Upper lobe of right lung (tissue), 1 donor: ENCODE results near the gene PYDC2. TPM values are rescaled to one million over a fixed set of nuclear protein-coding genes. Genes with fewer than 3 reads are reported as not detected.
A peak's percentile ranks its signal among the peaks of the same experiment; 100 is the strongest.

Source experiments
- ATAC-seq: fragments of 200-7000 bp; cut with Tn5 transposase; one replicate; pipeline ENCODE4 v1.9.1; 2020; ENCODE audit warnings: mild to moderate bottlenecking, moderate library complexity
- DNase-seq: peaks from one replicate; pipeline ENCODE4 v3.0.0-alpha.2; 2020
- H3K27ac ChIP-seq: fragments of 200-600 bp; one replicate; pipeline ENCODE4 v1.8.0; 2022
- H3K27me3 ChIP-seq: fragments of 200-600 bp; one replicate; pipeline ENCODE4 v1.8.0; 2022; ENCODE audit warnings: mild to moderate bottlenecking
- H3K36me3 ChIP-seq: fragments of 200-600 bp; one replicate; pipeline ENCODE4 v1.8.0; 2022
- H3K4me1 ChIP-seq: fragments of 200-600 bp; one replicate; pipeline ENCODE4 v1.8.0; 2022
- H3K4me3 ChIP-seq: fragments of 200-600 bp; one replicate; pipeline ENCODE4 v1.8.0; 2022; ENCODE audit warnings: mild to moderate bottlenecking
- H3K9me3 ChIP-seq: fragments of 200-600 bp; one replicate; pipeline ENCODE4 v1.8.0; 2022
- intact Hi-C: fragments of 100-400 bp; cut with DNase I; formaldehyde crosslinking; loops from one replicate; pipeline ENCODE4 v1.11.0; 2022
- total RNA-seq: library from RNA; stranded (reverse); fragmentation: NEBNext Ultra II Directional; extraction: Animal tissue kit (Norgen Biotek cat#: 25700); gene quantifications from one replicate; pipeline ENCODE4 v1.2.1, GENCODE V29; 2021
- TF ChIP-seq, protein P1 (sequence below): fragments of 200-600 bp; IDR thresholded peaks from one replicate; pipeline ENCODE4 v1.8.0; 2022; ENCODE audit warnings: antibody characterized with exemption
- donor health status: DM: no; HTN: yes; CAD: no; lungs with severe emphysema.

The PYDC2 gene
- total RNA-seq, 1 donor from 2014 or later, result not detected

- no peak overlapping the region for H3K27ac ChIP-seq
- intact Hi-C loops, result no loop called here
- H3K9me3 ChIP-seq, result no peaks in the 10 kb centered on the region
- H3K4me3 ChIP-seq, result no peak overlapping the region
- TF ChIP-seq, protein P1, sequence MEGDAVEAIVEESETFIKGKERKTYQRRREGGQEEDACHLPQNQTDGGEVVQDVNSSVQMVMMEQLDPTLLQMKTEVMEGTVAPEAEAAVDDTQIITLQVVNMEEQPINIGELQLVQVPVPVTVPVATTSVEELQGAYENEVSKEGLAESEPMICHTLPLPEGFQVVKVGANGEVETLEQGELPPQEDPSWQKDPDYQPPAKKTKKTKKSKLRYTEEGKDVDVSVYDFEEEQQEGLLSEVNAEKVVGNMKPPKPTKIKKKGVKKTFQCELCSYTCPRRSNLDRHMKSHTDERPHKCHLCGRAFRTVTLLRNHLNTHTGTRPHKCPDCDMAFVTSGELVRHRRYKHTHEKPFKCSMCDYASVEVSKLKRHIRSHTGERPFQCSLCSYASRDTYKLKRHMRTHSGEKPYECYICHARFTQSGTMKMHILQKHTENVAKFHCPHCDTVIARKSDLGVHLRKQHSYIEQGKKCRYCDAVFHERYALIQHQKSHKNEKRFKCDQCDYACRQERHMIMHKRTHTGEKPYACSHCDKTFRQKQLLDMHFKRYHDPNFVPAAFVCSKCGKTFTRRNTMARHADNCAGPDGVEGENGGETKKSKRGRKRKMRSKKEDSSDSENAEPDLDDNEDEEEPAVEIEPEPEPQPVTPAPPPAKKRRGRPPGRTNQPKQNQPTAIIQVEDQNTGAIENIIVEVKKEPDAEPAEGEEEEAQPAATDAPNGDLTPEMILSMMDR, result no peak
- no peaks in the 10 kb centered on the region for H3K27me3 ChIP-seq
- DNase-seq, result no peak
- no peaks in the 10 kb centered on the region for H3K36me3 ChIP-seq
- no peak for ATAC-seq
- no peaks in the 10 kb centered on the region for H3K4me1 ChIP-seq
Observed at GRCh38 chr3:191492601-191493000, 31.6 kb downstream of the PYDC2 start.

DNA sequence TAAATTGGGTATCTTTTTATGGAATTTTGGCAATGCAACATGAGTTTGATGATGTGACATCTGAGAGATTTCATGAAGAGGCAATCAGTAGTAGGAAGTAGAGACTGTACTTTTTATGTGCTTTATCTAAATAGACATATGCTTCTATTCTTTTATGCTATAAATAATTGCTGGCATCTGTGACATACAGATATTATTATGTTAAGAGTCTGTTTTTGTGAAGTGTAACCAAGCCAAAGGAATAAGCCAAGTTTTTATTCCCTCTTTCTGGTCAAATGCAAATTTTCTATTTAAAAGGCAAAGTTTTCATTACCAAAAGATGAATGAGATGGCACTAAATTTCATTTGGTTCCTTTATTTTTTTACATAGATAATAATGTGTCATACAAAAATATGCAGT lies 32.4 kb downstream of the PYDC2 start:
- Histone ChIP-seq H3K27ac (no peak overlapping the region), H3K4me1 (no peaks in the 10 kb centered on the region), H3K9me3 (no peaks in the 10 kb centered on the region), H3K4me3 (no peak overlapping the region), H3K27me3 (no peaks in the 10 kb centered on the region), H3K36me3 (no peaks in the 10 kb centered on the region)
- TF ChIP-seq, protein P1, result no peak
- intact Hi-C loops, result no loop called here
- DNase-seq (no peak), ATAC-seq (no peak)

DNA sequence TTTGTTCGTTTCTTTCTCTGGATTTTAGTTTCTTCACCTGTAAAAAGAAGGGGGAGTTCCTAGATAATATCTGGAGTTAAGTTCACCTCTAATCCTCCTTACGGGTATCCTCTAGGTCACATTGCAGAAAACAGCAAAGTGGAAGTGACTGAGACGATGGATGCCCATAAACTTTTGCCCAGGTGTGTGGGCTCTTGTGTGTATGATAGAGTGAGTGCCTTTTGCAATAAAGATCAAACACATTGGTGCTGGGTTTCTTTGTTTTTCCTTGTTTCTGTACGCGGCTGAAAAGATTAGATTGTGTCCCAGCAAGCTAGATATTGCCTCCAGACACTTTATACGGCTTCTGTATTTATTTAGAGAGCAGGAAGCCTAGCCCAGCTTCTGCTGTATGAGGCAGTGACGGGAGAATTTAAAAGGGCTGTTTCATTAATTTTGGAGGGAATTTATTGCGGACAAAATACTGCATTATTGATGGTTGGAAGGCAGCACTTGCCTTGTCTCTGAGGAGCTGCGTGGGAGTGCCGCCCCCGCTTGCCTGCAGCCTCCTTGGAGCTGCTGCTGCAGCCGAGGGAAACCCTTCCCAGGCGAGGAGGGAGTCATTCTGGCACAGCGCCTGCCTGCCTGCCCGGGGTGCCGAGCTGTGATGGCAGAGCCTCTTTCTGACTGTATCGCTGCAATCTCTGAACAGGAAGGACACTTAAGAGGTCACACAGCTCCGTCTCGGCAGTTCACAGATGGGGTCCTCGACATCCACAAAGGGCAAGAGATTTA lies 38.5 kb downstream of the PYDC2 start:
- TF ChIP-seq, protein P1, result no peak
- H3K27ac ChIP-seq, result no peak overlapping the region
- H3K9me3 ChIP-seq, result no peaks in the 10 kb centered on the region
- H3K36me3 ChIP-seq, result no peaks in the 10 kb centered on the region
- DNase-seq (peak; percentile 64), ATAC-seq (peak; percentile 47)
- no peaks in the 10 kb centered on the region for H3K27me3 ChIP-seq
- intact Hi-C loops, result no loop called here
- H3K4me3 ChIP-seq, result no peak overlapping the region
- no peaks in the 10 kb centered on the region for H3K4me1 ChIP-seq

DNA sequence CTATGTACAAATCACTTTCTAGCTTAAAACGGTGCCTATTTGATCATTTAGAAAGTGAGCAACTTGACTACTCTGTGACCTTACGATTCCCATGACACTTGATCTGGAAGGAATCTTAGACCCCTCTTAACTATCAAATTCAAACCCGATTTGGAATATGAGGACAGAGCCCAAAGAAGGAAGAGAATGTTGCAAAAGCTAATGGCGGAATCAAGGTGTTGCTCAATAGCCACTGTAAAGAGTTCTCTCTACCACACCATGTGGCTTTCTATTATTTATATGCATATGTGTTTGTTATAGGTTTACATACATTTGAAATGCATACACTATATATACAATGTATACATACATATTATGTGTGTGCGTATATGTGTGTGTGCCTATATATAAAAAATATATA lies 39.9 kb downstream of the PYDC2 start:
- DNase-seq (no peak), ATAC-seq (no peak)
- intact Hi-C loops, result no loop called here
- TF ChIP-seq, protein P1, result no peak
- Histone ChIP-seq H3K27me3 (no peaks in the 10 kb centered on the region), H3K36me3 (no peaks in the 10 kb centered on the region), H3K4me1 (no peaks in the 10 kb centered on the region), H3K27ac (no peak overlapping the region), H3K9me3 (no peaks in the 10 kb centered on the region), H3K4me3 (no peak overlapping the region)

GRCh38 chr3:191502583-191502982 lies 41.6 kb downstream of the PYDC2 start:
- ATAC-seq (no peak), DNase-seq (no peak)
- Histone ChIP-seq H3K4me1 (no peaks in the 10 kb centered on the region), H3K9me3 (no peaks in the 10 kb centered on the region), H3K4me3 (no peak overlapping the region), H3K27me3 (no peaks in the 10 kb centered on the region), H3K27ac (no peak overlapping the region), H3K36me3 (no peaks in the 10 kb centered on the region)
- intact Hi-C loops, result no loop called here
- TF ChIP-seq, protein P1, result no peak

GRCh38 chr3:191509078-191509477 lies 48.1 kb downstream of the PYDC2 start:
- H3K27me3 ChIP-seq, result no peaks in the 10 kb centered on the region
- no peaks in the 10 kb centered on the region for H3K9me3 ChIP-seq
- no peaks in the 10 kb centered on the region for H3K4me1 ChIP-seq
- H3K27ac ChIP-seq, result no peak overlapping the region
- intact Hi-C loops, result no loop called here
- H3K36me3 ChIP-seq, result no peaks in the 10 kb centered on the region
- DNase-seq (no peak), ATAC-seq (no peak)
- no peak overlapping the region for H3K4me3 ChIP-seq
- TF ChIP-seq, protein P1, result no peak
